Limb (tissue), 2 donors: ENCODE results near the gene CD58.

Experiments used
- DNase-seq, 2 donors: peaks; one replicate each; pipeline ENCODE4 v3.0.0-alpha.2; 2016; ENCODE audit errors: extremely low spot score in 2 of 2

The CD58 gene

GRCh38 chr1:116510361-116510760 lies 60.5 kb downstream of the CD58 start:
- no peak for DNase-seq

- no peak for DNase-seq
Measured at GRCh38 chr1:116508984-116509980, 61.5 kb downstream of the CD58 start.

GRCh38 chr1:116508085-116508983 lies 62.5 kb downstream of the CD58 start:
- no peak for DNase-seq

- DNase-seq, result no peak
Measured at GRCh38 chr1:116507631-116508030, 63.2 kb downstream of the CD58 start.

GRCh38 chr1:116506132-116507004 lies 64.5 kb downstream of the CD58 start:
- no peak for DNase-seq

- no peak for DNase-seq
Measured at GRCh38 chr1:116504308-116505156, 66.3 kb downstream of the CD58 start.

- no peak for DNase-seq
Measured at GRCh38 chr1:116503546-116504307, 67.1 kb downstream of the CD58 start.

- DNase-seq, result no peak
Measured at GRCh38 chr1:116502671-116503314, 68.0 kb downstream of the CD58 start.

- DNase-seq, result no peak
Measured at GRCh38 chr1:116501870-116502244, 69.0 kb downstream of the CD58 start.

- no peak for DNase-seq
Measured at GRCh38 chr1:116501125-116501869, 69.5 kb downstream of the CD58 start.

- DNase-seq, result peak; percentile 73 to 74
Measured at GRCh38 chr1:116498789-116499628, 71.8 kb downstream of the CD58 start.

GRCh38 chr1:116497656-116498055 lies 73.2 kb downstream of the CD58 start:
- DNase-seq, result no peak

- DNase-seq, result no peak
Measured at GRCh38 chr1:116496898-116497297, 73.9 kb downstream of the CD58 start.

GRCh38 chr1:116496380-116496779 lies 74.4 kb downstream of the CD58 start:
- no peak for DNase-seq

- DNase-seq, result no peak
Measured at GRCh38 chr1:116495535-116495934, 75.3 kb downstream of the CD58 start.

- no peak for DNase-seq
Measured at GRCh38 chr1:116494745-116495144, 76.1 kb downstream of the CD58 start.

GRCh38 chr1:116494353-116494692 lies 76.5 kb downstream of the CD58 start:
- no peak for DNase-seq
